GM18873 (cell line): ENCODE data around the gene MAPK4.

Experiments used
- ATAC-seq: cut with Tn5 transposase; IDR thresholded peaks from one replicate; pipeline ENCODE4 v1.9.1; 2021; ENCODE audit warnings: mild to moderate bottlenecking, moderate library complexity, moderate number of reproducible peaks; ENCODE audit not compliant: unreplicated experiment, low FRiP score

MAPK4 gene

GRCh38 chr18:50622320-50622719 lies 62.4 kb downstream of the MAPK4 start:
- ATAC-seq = no peak

GRCh38 chr18:50622865-50623393 lies 63.0 kb downstream of the MAPK4 start:
- ATAC-seq = no peak

GRCh38 chr18:50623694-50624352 lies 63.9 kb downstream of the MAPK4 start:
- ATAC-seq = no peak

GRCh38 chr18:50624981-50625380 lies 65.1 kb downstream of the MAPK4 start:
- no peak for ATAC-seq

- no peak for ATAC-seq
Observed at GRCh38 chr18:50626317-50626716, 66.4 kb downstream of the MAPK4 start.

- ATAC-seq = no peak
Observed at GRCh38 chr18:50627594-50628532, 68.0 kb downstream of the MAPK4 start.

- ATAC-seq = no peak
Observed at GRCh38 chr18:50628533-50628905, 68.6 kb downstream of the MAPK4 start.

GRCh38 chr18:50629148-50629631 lies 69.3 kb downstream of the MAPK4 start:
- ATAC-seq = no peak

- no peak for ATAC-seq
Observed at GRCh38 chr18:50630895-50631294, 71.0 kb downstream of the MAPK4 start.

- ATAC-seq = no peak
Observed at GRCh38 chr18:50632895-50633515, 73.1 kb downstream of the MAPK4 start.

- no peak for ATAC-seq
Observed at GRCh38 chr18:50633992-50634391, 74.1 kb downstream of the MAPK4 start.

- no peak for ATAC-seq
Observed at GRCh38 chr18:50636366-50637057, 76.6 kb downstream of the MAPK4 start.

GRCh38 chr18:50638016-50638883 lies 78.4 kb downstream of the MAPK4 start:
- ATAC-seq = no peak

- no peak for ATAC-seq
Observed at GRCh38 chr18:50638884-50639420, 79.1 kb downstream of the MAPK4 start.

- ATAC-seq = no peak
Observed at GRCh38 chr18:50639711-50640110, 79.8 kb downstream of the MAPK4 start.

GRCh38 chr18:50642439-50642838 lies 82.6 kb downstream of the MAPK4 start:
- ATAC-seq = no peak

- ATAC-seq = no peak
Observed at GRCh38 chr18:50644146-50644545, 84.3 kb downstream of the MAPK4 start.

- no peak for ATAC-seq
Observed at GRCh38 chr18:50644807-50645206, 84.9 kb downstream of the MAPK4 start.

- ATAC-seq = no peak
Observed at GRCh38 chr18:50647237-50647636, 87.3 kb downstream of the MAPK4 start.
